Right atrium auricular region (tissue), 2 donors: ENCODE measurements around the gene POLE. TPM values are rescaled to one million over a fixed set of nuclear protein-coding genes. Genes with fewer than 3 reads are reported as not detected.

Experiments used
- DNase-seq: peaks from one replicate; pipeline ENCODE4 v3.0.0-alpha.2; 2019; ENCODE audit warnings: low spot score
- H3K27ac ChIP-seq, 2 donors: fragments of 200-600 bp; sonication (generic); 1 replicate in 1 of 2; 2 replicates in 1 of 2; pipeline ENCODE4 v1.5.1; 2016 to 2019
- H3K27me3 ChIP-seq, 2 donors: fragments of 200-600 bp; sonication (generic); one replicate each; pipeline versions ENCODE4 v1.5.1 to v1.6.0; 2017 to 2019
- H3K36me3 ChIP-seq: fragments of 200-600 bp; sonication (generic); one replicate; pipeline ENCODE4 v1.5.1; 2016
- H3K4me1 ChIP-seq, 2 donors: fragments of 200-600 bp; sonication (generic); one replicate each; pipeline versions ENCODE4 v1.5.1 to v1.6.0; 2017 to 2019
- H3K4me3 ChIP-seq, 2 donors: fragments of 200-600 bp; sonication (generic); 1 replicate in 1 of 2; 2 replicates in 1 of 2; pipeline ENCODE4 v1.5.1; 2017 to 2019; ENCODE audit warnings: mild to moderate bottlenecking in 1 of 2, moderate library complexity in 1 of 2
- H3K9me3 ChIP-seq, 2 donors: fragments of 200-600 bp; sonication (generic); one replicate each; pipeline ENCODE4 v1.5.1; 2019
- total RNA-seq, 2 donors: library from RNA; depleted of rRNA; stranded (reverse); fragments of >200 nt; gene quantifications; one replicate each; pipeline ENCODE4 v1.1.0, GENCODE V29; 2016
- TF ChIP-seq, protein P1 (sequence below), 2 donors: fragments of 200-600 bp; sonication (generic); IDR thresholded peaks; one replicate each; pipeline ENCODE4 v1.5.1; 2019; ENCODE audit warnings: antibody characterized with exemption in 2 of 2

Gene POLE
- total RNA-seq, 2 donors from 2014 or later: 10.2 to 13.9 TPM

DNA sequence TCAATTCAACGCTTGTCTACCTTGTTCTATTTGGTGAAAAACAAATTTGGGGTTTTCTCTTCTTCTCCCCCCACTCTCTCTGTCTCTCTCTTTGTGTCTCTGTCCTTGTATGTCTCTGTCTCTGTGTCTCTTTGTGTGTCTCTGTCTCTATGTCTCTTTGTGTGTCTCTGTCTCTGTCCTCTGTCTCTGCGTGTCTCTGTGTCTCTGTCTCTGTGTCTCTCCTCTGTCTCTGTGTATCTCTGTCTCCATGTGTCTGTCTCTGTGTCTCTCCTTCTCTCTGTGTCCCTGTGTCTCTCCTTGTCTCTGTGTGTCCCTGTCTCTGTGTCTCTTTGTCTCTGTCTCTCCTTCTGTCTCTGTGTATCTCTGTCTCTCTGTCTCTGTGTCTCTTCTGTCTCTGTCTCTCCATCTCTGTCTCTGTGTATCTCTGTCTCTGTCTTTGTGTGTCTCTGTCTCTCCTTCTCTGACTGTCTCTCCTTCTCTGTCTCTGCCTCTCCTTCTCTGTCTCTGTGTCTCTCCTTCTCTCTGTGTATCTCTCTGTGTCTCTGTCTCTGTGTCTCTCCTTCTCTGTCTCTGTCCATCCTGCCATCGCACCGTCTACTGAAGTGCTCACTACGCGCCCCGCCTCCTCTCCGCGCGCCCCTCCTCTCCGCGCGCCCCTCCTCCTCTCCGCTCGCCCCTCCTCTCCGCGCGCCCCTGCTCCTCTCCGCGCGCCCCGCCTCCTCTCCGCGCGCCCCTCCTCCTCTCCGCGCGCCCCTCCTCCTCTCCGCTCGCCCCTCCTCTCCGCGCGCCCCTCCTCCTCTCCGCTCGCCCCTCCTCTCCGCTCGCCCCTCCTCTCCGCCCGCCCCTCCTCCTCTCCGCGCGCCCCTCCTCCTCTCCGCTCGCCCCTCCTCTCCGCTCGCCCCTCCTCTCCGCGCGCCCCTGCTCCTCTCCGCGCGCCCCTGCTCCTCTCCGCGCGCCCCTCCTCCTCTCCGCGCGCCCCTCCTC is 89.5 kb downstream of the POLE start:
- H3K36me3 ChIP-seq: no peaks in the 10 kb centered on the region
- DNase-seq: no peak
- peak overlapping the region in 1 of 2 donors; percentile 57 for H3K4me3 ChIP-seq
- no peaks in the 10 kb centered on the region for H3K9me3 ChIP-seq
- peak overlapping the region in 1 of 2 donors; percentile 55 for H3K27ac ChIP-seq
- peaks cover 0 to 27% of the 10 kb centered on the region in 2 donors for H3K4me1 ChIP-seq
- TF ChIP-seq, protein P1, sequence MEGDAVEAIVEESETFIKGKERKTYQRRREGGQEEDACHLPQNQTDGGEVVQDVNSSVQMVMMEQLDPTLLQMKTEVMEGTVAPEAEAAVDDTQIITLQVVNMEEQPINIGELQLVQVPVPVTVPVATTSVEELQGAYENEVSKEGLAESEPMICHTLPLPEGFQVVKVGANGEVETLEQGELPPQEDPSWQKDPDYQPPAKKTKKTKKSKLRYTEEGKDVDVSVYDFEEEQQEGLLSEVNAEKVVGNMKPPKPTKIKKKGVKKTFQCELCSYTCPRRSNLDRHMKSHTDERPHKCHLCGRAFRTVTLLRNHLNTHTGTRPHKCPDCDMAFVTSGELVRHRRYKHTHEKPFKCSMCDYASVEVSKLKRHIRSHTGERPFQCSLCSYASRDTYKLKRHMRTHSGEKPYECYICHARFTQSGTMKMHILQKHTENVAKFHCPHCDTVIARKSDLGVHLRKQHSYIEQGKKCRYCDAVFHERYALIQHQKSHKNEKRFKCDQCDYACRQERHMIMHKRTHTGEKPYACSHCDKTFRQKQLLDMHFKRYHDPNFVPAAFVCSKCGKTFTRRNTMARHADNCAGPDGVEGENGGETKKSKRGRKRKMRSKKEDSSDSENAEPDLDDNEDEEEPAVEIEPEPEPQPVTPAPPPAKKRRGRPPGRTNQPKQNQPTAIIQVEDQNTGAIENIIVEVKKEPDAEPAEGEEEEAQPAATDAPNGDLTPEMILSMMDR (IDR thresholded peaks at IDR 0.05): no peak
- H3K27me3 ChIP-seq: no peaks in the 10 kb centered on the region

DNA sequence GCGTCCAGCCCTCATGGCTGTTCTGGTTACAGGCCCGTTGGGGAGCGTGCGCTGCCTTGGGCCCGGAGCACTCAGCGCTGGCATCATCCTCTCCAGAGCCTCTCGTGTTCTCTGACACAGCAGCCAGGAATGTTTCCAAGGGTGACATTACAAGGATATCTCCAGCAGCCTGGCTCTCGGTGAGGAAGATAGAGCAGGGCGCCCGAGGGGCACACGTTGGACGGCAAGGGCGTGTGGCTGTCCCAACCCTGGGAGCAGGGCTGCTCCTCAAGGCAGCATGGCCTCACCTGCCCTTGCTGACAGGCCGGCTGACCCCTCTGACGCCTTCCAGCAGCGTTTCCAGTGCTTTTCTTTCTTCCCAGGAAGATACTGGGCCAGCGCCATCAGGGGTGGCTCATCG is 91.1 kb downstream of the POLE start:
- Histone ChIP-seq H3K27me3 (no peaks in the 10 kb centered on the region), H3K27ac (no peak overlapping the region), H3K4me1 (peaks cover 0 to 23% of the 10 kb centered on the region in 2 donors), H3K36me3 (no peaks in the 10 kb centered on the region), H3K9me3 (no peaks in the 10 kb centered on the region), H3K4me3 (no peak overlapping the region)
- DNase-seq: no peak
- TF ChIP-seq, protein P1 (IDR thresholded peaks at IDR 0.05): no peak

DNA sequence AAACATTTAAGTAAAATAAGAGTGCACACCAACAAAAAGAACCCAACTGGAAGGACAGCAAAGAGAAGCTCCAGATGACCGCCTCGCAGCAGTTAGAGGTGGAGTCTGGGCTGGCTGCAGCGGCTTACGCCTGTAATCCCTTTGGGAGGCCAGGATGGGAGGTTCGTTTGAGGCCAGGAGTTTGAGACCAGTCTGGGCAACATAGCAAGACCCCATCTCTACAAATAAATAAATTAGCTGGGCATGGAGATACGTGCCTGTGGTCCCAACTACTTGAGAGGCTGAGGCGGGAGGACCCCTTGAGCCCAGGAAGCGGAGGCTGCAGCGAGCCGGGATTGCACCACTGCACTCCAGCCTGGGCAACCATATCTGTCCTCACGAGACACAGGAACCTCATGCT is 92.0 kb downstream of the POLE start:
- TF ChIP-seq, protein P1 (IDR thresholded peaks at IDR 0.05): no peak

DNA sequence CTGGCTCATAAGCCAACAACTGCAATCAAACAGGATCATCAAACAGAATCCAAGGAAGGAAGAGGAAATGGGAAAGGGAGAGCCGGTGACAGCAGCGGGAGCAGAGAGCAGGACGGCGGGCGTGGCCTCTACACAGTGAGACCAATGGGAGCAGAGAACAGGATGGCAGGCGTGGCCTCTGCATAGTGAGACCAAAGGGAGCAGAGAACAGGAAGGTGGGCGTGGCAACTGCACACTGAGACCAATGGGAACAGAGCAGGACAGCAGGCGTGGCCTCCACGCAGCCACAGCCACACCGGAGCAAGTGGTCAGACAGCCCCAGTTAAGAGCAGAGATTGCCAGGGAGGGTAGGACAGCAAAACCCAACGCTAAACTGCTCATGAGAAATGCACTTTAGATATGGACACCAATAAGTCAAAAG is 93.2 kb downstream of the POLE start:
- Histone ChIP-seq H3K4me1 (peaks cover 0 to 9% of the 10 kb centered on the region in 2 donors), H3K36me3 (no peaks in the 10 kb centered on the region), H3K4me3 (peak overlapping the region; percentile 9 to 22), H3K27ac (no peak overlapping the region), H3K27me3 (no peaks in the 10 kb centered on the region), H3K9me3 (peaks cover 0 to 1% of the 10 kb centered on the region in 2 donors)
- DNase-seq: peak; percentile 79
- TF ChIP-seq, protein P1 (IDR thresholded peaks at IDR 0.05): no peak

More for the DNA sequence above, 92.0 kb downstream of the POLE start:
- Histone ChIP-seq H3K36me3 (no peaks in the 10 kb centered on the region), H3K4me3 (no peak overlapping the region), H3K9me3 (no peaks in the 10 kb centered on the region), H3K27ac (no peak overlapping the region), H3K27me3 (no peaks in the 10 kb centered on the region), H3K4me1 (peaks cover 0 to 16% of the 10 kb centered on the region in 2 donors)
- no peak for DNase-seq

DNA sequence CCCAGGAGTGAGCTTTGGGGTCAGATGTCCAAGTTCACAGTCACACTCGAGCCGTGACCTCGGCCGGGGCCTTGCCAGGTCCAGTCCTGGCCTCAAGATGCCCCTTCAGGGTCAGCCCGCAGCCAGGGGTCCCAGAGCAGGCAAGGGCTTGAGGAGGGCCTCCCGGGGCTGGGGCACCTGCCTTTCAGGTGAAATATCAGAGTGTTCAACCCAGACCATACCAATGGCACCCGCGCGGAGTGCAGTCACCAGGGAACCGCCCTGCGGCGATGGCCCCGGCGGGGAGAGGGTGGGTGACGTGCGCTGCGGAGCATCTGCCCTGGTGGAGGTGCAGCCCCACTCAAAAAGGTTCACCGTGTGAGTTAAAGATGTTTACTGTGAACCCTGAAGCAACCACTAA is 93.6 kb downstream of the POLE start:
- Histone ChIP-seq H3K4me1 (peaks cover 0 to 9% of the 10 kb centered on the region in 2 donors), H3K36me3 (no peaks in the 10 kb centered on the region), H3K9me3 (peaks cover 0 to 6% of the 10 kb centered on the region in 2 donors), H3K4me3 (peak overlapping the region; percentile 9 to 22), H3K27me3 (no peaks in the 10 kb centered on the region), H3K27ac (no peak overlapping the region)
- TF ChIP-seq, protein P1 (IDR thresholded peaks at IDR 0.05): no peak
- no peak for DNase-seq
